DND-41 (cell line): Measurements from ENCODE around the gene GREB1L.

ENCODE experiments used
- CTCF ChIP-seq: IDR thresholded peaks from 2 replicates; pipeline ENCODE4 v1.5.1; 2012; ENCODE audit warnings: borderline replicate concordance, low read length, moderate library complexity, mild to moderate bottlenecking; ENCODE audit not compliant: poor library complexity, severe bottlenecking; ENCODE audit errors: extremely low read depth
- EZH2 ChIP-seq: IDR thresholded peaks from 3 replicates; pipeline ENCODE4 v1.6.1; 2012; ENCODE audit warnings: borderline replicate concordance, low read depth, mild to moderate bottlenecking, moderate library complexity, low read length, inconsistent platforms; ENCODE audit not compliant: severe bottlenecking

- TF ChIP-seq CTCF: no peak
- TF ChIP-seq EZH2: no peak
Measured at GRCh38 chr18:21262244-21262643, 20.2 kb downstream of the GREB1L start.
